ENCODE results near the gene ALLC. TPM values are rescaled to one million over a fixed set of nuclear protein-coding genes. Genes with fewer than 3 reads are reported as not detected.

The ALLC gene
- total RNA-seq, 1 donor from 2014 or later, result not detected

- Histone ChIP-seq H3K27ac (ENCODE audit: low read depth, low read length) (no peak overlapping the region), H3K27me3 (ENCODE audit: control insufficient read depth in 3 of 3, insufficient read depth in 3 of 3, low read length in 3 of 3) (no peaks in the 10 kb centered on the region), H3K9ac (ENCODE audit: low read depth in 1 of 3, low read length in 3 of 3) (no peak overlapping the region), H3K36me3 (ENCODE audit: control insufficient read depth in 3 of 3, insufficient read depth in 3 of 3, low read length in 3 of 3) (no peaks in the 10 kb centered on the region), H3K9me3 (ENCODE audit: control insufficient read depth in 3 of 3, low read length in 3 of 3) (no peaks in the 10 kb centered on the region), H3K4me3 (ENCODE audit: low read length in 3 of 3) (no peak overlapping the region), H3K4me1 (ENCODE audit: control insufficient read depth in 3 of 3, insufficient read depth in 3 of 3, low read length in 3 of 3) (peaks cover 3 to 11% (median 8%) of the 10 kb centered on the region in 3 donors)
Measured at GRCh38 chr2:3625186-3625585, 32.8 kb upstream of the ALLC start.

DNA sequence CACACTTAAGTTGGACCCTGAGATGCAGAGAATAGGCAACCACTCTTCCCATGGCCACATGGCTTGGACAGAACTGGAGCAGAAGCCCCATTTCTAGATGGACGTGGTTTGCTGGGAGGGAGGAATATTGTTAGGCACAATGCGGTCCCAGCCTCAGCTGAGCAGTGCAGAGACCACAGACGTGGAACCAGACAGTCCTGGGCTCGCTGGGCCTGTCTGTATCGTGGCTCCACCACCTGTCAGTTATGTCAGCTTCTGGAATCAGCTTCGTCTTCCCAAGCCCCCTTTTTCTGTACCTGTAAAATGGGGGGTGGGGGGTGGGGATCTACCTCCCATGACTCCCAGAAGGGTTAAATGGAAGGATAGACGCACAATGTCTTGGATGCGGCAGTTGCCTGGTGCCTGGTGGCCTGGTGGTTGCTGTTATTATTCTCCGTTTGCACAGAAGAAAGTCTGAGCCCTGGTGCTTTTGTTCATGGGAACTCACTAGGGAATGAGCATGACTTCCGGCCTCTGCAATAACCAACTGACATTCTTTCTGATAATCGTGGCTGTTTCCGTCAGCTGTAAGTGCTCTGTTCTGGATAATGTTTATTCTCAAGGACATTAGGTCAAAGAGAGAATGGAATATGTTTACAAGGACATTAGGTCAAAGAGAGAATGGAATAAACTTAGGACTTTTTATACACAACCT, 31.7 kb upstream of the ALLC start:
- peak overlapping the region; percentile 55 for H3K27ac ChIP-seq (ENCODE audit: low read depth, low read length)
- no peaks in the 10 kb centered on the region for H3K9me3 ChIP-seq (ENCODE audit: control insufficient read depth in 3 of 3, low read length in 3 of 3)
- H3K4me3 ChIP-seq (ENCODE audit: low read length in 3 of 3), result no peak overlapping the region
- no peaks in the 10 kb centered on the region for H3K27me3 ChIP-seq (ENCODE audit: control insufficient read depth in 3 of 3, insufficient read depth in 3 of 3, low read length in 3 of 3)
- H3K9ac ChIP-seq (ENCODE audit: low read depth in 1 of 3, low read length in 3 of 3), result no peak overlapping the region
- peaks cover 3 to 11% (median 8%) of the 10 kb centered on the region in 3 donors for H3K4me1 ChIP-seq (ENCODE audit: control insufficient read depth in 3 of 3, insufficient read depth in 3 of 3, low read length in 3 of 3)
- no peaks in the 10 kb centered on the region for H3K36me3 ChIP-seq (ENCODE audit: control insufficient read depth in 3 of 3, insufficient read depth in 3 of 3, low read length in 3 of 3)

- H3K4me3 ChIP-seq (ENCODE audit: low read length in 3 of 3), result no peak overlapping the region
- H3K9ac ChIP-seq (ENCODE audit: low read depth in 1 of 3, low read length in 3 of 3), result no peak overlapping the region
- peak overlapping the region; percentile 55 for H3K27ac ChIP-seq (ENCODE audit: low read depth, low read length)
- no peaks in the 10 kb centered on the region for H3K27me3 ChIP-seq (ENCODE audit: control insufficient read depth in 3 of 3, insufficient read depth in 3 of 3, low read length in 3 of 3)
- no peaks in the 10 kb centered on the region for H3K36me3 ChIP-seq (ENCODE audit: control insufficient read depth in 3 of 3, insufficient read depth in 3 of 3, low read length in 3 of 3)
- no peaks in the 10 kb centered on the region for H3K9me3 ChIP-seq (ENCODE audit: control insufficient read depth in 3 of 3, low read length in 3 of 3)
- H3K4me1 ChIP-seq (ENCODE audit: control insufficient read depth in 3 of 3, insufficient read depth in 3 of 3, low read length in 3 of 3), result peaks cover 3 to 11% (median 8%) of the 10 kb centered on the region in 3 donors
Measured at GRCh38 chr2:3626812-3627499, 31.0 kb upstream of the ALLC start.

DNA sequence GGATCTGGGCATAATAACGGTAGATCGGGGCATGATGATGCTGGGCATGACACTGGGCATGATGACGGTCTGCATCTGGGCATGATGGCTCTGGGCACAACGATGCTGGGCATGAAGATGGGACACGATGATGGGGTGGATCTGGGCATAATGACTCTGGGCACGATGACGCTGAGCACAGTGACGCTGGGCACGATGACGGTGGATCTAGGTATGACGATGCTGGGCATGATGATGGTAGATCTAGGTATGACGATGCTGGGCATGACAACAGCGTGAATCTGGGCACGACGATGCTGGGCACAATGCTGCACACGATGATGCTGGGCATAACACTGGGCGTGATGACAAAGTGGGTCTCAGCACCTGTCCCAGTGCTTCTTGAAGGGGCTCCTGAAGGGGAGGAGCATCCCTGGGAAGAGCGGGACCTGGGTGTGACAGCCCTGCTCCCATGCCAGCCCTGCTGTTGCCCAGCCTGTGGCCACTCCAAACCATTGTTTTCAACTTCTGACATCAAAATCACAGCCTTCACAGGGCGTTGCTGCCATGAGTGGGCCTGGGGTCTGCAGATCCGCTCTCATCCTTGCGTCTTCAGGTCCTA, 30.4 kb upstream of the ALLC start:
- no peaks in the 10 kb centered on the region for H3K36me3 ChIP-seq (ENCODE audit: control insufficient read depth in 3 of 3, insufficient read depth in 3 of 3, low read length in 3 of 3)
- no peak overlapping the region for H3K9ac ChIP-seq (ENCODE audit: low read depth in 1 of 3, low read length in 3 of 3)
- H3K9me3 ChIP-seq (ENCODE audit: control insufficient read depth in 3 of 3, low read length in 3 of 3), result no peaks in the 10 kb centered on the region
- no peak overlapping the region for H3K27ac ChIP-seq (ENCODE audit: low read depth, low read length)
- no peak overlapping the region for H3K4me3 ChIP-seq (ENCODE audit: low read length in 3 of 3)
- no peaks in the 10 kb centered on the region for H3K27me3 ChIP-seq (ENCODE audit: control insufficient read depth in 3 of 3, insufficient read depth in 3 of 3, low read length in 3 of 3)
- peaks cover 3 to 11% (median 8%) of the 10 kb centered on the region in 3 donors for H3K4me1 ChIP-seq (ENCODE audit: control insufficient read depth in 3 of 3, insufficient read depth in 3 of 3, low read length in 3 of 3)

DNA sequence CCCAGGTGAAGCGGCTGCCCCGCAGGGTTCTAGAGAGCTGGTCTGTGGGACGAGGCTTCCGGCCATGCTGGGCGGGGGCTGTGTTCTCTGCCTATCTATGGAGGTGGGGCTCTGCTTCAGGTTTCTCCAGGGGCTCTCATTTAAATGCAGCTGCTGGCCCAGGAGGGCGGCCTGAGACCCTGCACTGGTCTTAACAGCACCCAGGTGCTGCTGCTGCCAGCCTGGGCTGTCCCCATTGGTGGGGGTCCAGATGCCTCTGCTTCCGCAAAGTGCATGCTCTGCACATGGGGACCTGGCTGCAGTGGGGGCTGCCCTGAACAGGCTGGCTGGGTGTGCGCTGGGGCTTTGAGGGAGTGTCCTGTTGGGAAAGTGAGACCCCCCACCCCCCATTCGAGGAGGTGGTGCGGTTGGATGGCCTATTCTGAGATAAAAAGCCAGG, 29.7 kb upstream of the ALLC start:
- Histone ChIP-seq H3K9me3 (ENCODE audit: control insufficient read depth in 3 of 3, low read length in 3 of 3) (no peaks in the 10 kb centered on the region), H3K9ac (ENCODE audit: low read depth in 1 of 3, low read length in 3 of 3) (no peak overlapping the region), H3K4me1 (ENCODE audit: control insufficient read depth in 3 of 3, insufficient read depth in 3 of 3, low read length in 3 of 3) (peaks cover 3 to 11% (median 8%) of the 10 kb centered on the region in 3 donors), H3K36me3 (ENCODE audit: control insufficient read depth in 3 of 3, insufficient read depth in 3 of 3, low read length in 3 of 3) (no peaks in the 10 kb centered on the region), H3K27ac (ENCODE audit: low read depth, low read length) (no peak overlapping the region), H3K27me3 (ENCODE audit: control insufficient read depth in 3 of 3, insufficient read depth in 3 of 3, low read length in 3 of 3) (no peaks in the 10 kb centered on the region), H3K4me3 (ENCODE audit: low read length in 3 of 3) (no peak overlapping the region)

GRCh38 chr2:3628800-3629199, 29.2 kb upstream of the ALLC start:
- H3K27me3 ChIP-seq (ENCODE audit: control insufficient read depth in 3 of 3, insufficient read depth in 3 of 3, low read length in 3 of 3), result no peaks in the 10 kb centered on the region
- H3K27ac ChIP-seq (ENCODE audit: low read depth, low read length), result no peak overlapping the region
- no peaks in the 10 kb centered on the region for H3K36me3 ChIP-seq (ENCODE audit: control insufficient read depth in 3 of 3, insufficient read depth in 3 of 3, low read length in 3 of 3)
- H3K4me1 ChIP-seq (ENCODE audit: control insufficient read depth in 3 of 3, insufficient read depth in 3 of 3, low read length in 3 of 3), result peaks cover 3 to 11% (median 8%) of the 10 kb centered on the region in 3 donors
- peak overlapping the region in 1 of 3 donors; percentile 8 for H3K9ac ChIP-seq (ENCODE audit: low read depth in 1 of 3, low read length in 3 of 3)
- no peaks in the 10 kb centered on the region for H3K9me3 ChIP-seq (ENCODE audit: control insufficient read depth in 3 of 3, low read length in 3 of 3)
- no peak overlapping the region for H3K4me3 ChIP-seq (ENCODE audit: low read length in 3 of 3)

GRCh38 chr2:3630631-3631030, 27.4 kb upstream of the ALLC start:
- no peak overlapping the region for H3K9ac ChIP-seq (ENCODE audit: low read depth in 1 of 3, low read length in 3 of 3)
- H3K27me3 ChIP-seq (ENCODE audit: control insufficient read depth in 3 of 3, insufficient read depth in 3 of 3, low read length in 3 of 3), result peaks cover 0 to 2% (median 0%) of the 10 kb centered on the region in 3 donors
- peaks cover 3 to 11% (median 8%) of the 10 kb centered on the region in 3 donors for H3K4me1 ChIP-seq (ENCODE audit: control insufficient read depth in 3 of 3, insufficient read depth in 3 of 3, low read length in 3 of 3)
- H3K27ac ChIP-seq (ENCODE audit: low read depth, low read length), result no peak overlapping the region
- H3K9me3 ChIP-seq (ENCODE audit: control insufficient read depth in 3 of 3, low read length in 3 of 3), result no peaks in the 10 kb centered on the region
- H3K36me3 ChIP-seq (ENCODE audit: control insufficient read depth in 3 of 3, insufficient read depth in 3 of 3, low read length in 3 of 3), result no peaks in the 10 kb centered on the region
- no peak overlapping the region for H3K4me3 ChIP-seq (ENCODE audit: low read length in 3 of 3)

GRCh38 chr2:3631161-3631850, 26.7 kb upstream of the ALLC start:
- no peaks in the 10 kb centered on the region for H3K36me3 ChIP-seq (ENCODE audit: control insufficient read depth in 3 of 3, insufficient read depth in 3 of 3, low read length in 3 of 3)
- H3K4me3 ChIP-seq (ENCODE audit: low read length in 3 of 3), result no peak overlapping the region
- H3K9ac ChIP-seq (ENCODE audit: low read depth in 1 of 3, low read length in 3 of 3), result no peak overlapping the region
- peaks cover 0 to 2% (median 0%) of the 10 kb centered on the region in 3 donors for H3K27me3 ChIP-seq (ENCODE audit: control insufficient read depth in 3 of 3, insufficient read depth in 3 of 3, low read length in 3 of 3)
- H3K4me1 ChIP-seq (ENCODE audit: control insufficient read depth in 3 of 3, insufficient read depth in 3 of 3, low read length in 3 of 3), result peaks cover 3 to 6% (median 3%) of the 10 kb centered on the region in 3 donors
- no peaks in the 10 kb centered on the region for H3K9me3 ChIP-seq (ENCODE audit: control insufficient read depth in 3 of 3, low read length in 3 of 3)
- H3K27ac ChIP-seq (ENCODE audit: low read depth, low read length), result no peak overlapping the region

DNA sequence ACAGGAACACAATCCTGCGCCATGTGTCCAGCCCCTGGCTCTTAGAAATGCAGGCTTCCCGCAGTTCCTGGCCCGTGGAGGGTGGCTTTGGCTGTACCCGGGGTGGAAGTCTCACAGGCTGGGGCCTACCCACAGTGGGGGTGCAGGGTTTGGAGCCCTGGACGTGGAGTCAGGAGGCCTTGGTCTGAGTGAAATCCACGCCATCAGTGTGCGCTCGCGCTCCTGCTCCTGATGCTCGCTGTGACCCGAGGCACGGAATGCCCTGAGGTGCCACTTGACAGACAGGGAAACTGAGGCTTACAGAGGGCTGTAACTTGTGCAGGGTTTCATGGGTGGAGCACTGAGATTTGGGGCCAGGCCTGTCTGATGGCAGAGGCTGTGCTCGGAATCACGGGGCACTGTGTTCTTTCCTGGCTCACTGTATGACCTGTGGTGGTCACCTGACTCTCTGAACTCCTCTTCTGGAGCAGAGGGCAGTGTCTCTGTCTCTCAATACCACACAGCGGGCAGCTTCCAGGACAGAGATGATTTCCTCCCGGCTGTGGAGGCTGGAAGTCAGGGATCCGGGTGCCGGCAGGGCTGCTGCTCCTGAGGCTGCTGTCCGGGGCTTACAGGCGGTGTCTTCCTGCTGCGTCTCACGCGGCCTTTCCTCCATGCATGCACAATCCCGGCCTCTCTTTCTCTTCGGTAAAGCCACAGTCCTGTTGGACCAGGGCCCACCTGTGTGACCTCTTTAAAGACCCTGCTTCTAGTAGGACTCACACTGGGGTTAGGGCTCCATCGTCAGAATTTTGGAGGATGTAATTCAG, 25.9 kb upstream of the ALLC start:
- peaks cover 2 to 3% (median 3%) of the 10 kb centered on the region in 3 donors for H3K4me1 ChIP-seq (ENCODE audit: control insufficient read depth in 3 of 3, insufficient read depth in 3 of 3, low read length in 3 of 3)
- H3K4me3 ChIP-seq (ENCODE audit: low read length in 3 of 3), result no peak overlapping the region
- no peak overlapping the region for H3K27ac ChIP-seq (ENCODE audit: low read depth, low read length)
- no peak overlapping the region for H3K9ac ChIP-seq (ENCODE audit: low read depth in 1 of 3, low read length in 3 of 3)
- H3K27me3 ChIP-seq (ENCODE audit: control insufficient read depth in 3 of 3, insufficient read depth in 3 of 3, low read length in 3 of 3), result peaks cover 0 to 6% (median 5%) of the 10 kb centered on the region in 3 donors
- H3K9me3 ChIP-seq (ENCODE audit: control insufficient read depth in 3 of 3, low read length in 3 of 3), result no peaks in the 10 kb centered on the region
- no peaks in the 10 kb centered on the region for H3K36me3 ChIP-seq (ENCODE audit: control insufficient read depth in 3 of 3, insufficient read depth in 3 of 3, low read length in 3 of 3)
